Measurements from ENCODE around the gene EPN1.
A peak's percentile ranks its signal among the peaks of the same experiment; 100 is the strongest.

The EPN1 gene

GRCh38 chr19:55636723-55637122 lies 38.3 kb upstream of the EPN1 start:
- no peak for DNase-seq (ENCODE audit: extremely low spot score)
- POLR2A ChIA-PET = interaction anchor here (0.8 to 2.7 kb wide), 4 partner anchors 11 to 49 kb away, joined by 4 to 8 read pairs (median 4); partner anchors contain the start of genes CCDC106 and U2AF2
- TF ChIP-seq, protein P1, sequence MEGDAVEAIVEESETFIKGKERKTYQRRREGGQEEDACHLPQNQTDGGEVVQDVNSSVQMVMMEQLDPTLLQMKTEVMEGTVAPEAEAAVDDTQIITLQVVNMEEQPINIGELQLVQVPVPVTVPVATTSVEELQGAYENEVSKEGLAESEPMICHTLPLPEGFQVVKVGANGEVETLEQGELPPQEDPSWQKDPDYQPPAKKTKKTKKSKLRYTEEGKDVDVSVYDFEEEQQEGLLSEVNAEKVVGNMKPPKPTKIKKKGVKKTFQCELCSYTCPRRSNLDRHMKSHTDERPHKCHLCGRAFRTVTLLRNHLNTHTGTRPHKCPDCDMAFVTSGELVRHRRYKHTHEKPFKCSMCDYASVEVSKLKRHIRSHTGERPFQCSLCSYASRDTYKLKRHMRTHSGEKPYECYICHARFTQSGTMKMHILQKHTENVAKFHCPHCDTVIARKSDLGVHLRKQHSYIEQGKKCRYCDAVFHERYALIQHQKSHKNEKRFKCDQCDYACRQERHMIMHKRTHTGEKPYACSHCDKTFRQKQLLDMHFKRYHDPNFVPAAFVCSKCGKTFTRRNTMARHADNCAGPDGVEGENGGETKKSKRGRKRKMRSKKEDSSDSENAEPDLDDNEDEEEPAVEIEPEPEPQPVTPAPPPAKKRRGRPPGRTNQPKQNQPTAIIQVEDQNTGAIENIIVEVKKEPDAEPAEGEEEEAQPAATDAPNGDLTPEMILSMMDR (IDR thresholded peaks at IDR 0.05; ENCODE audit: control extremely low read depth, extremely low read depth, low read depth, missing control alignments) = no peak
- CTCF ChIA-PET = interaction anchor here (0.9 to 9.0 kb wide), 10 partner anchors 10 to 673 kb away, joined by 3 to 84 read pairs (median 4); partner anchors contain the start of genes CCDC106, U2AF2 and ZNF784

DNA sequence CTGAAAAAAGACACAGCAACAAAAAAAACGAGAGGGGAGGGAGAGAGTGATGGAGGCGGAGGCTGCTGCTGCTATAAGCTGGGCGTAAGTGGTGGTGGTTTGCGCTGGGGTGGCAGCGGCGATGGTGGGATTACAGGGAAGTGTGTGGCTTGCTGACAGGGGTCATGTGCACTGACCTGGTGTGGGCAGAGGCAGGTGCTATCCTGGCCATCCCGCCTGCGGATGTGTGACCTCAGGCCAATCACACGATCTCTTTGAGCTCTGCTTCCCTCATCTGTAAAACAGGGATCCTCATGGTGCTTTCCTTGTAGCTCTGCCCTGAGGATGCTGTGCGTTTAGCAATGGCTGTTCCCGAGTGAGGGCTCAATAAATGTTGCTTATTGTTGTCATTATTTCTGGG lies 37.5 kb upstream of the EPN1 start:
- ChIA-PET CTCF (interaction anchor here (0.7 to 9.0 kb wide), 10 partner anchors 10 to 672 kb away, joined by 3 to 84 read pairs (median 4); partner anchors contain the start of genes CCDC106, NAT14, U2AF2 and ZNF865), POLR2A (interaction anchor here (0.7 to 2.7 kb wide), 5 partner anchors 10 to 172 kb away, joined by 3 to 8 read pairs (median 4); partner anchors contain the start of gene CCDC106)
- TF ChIP-seq, protein P1 (IDR thresholded peaks at IDR 0.05; ENCODE audit: control extremely low read depth, extremely low read depth, low read depth, missing control alignments) = no peak
- no peak for DNase-seq (ENCODE audit: extremely low spot score)

- no peak for DNase-seq (ENCODE audit: extremely low spot score)
- ChIA-PET CTCF (interaction anchor here (1.3 to 9.0 kb wide), 6 partner anchors 8 to 694 kb away, joined by 3 to 84 read pairs (median 4); partner anchors contain the start of genes CCDC106 and U2AF2), POLR2A (interaction anchor here (0.6 kb wide), 1 partner anchor 16 kb away, joined by 7 read pairs; no protein-coding TSS in a partner anchor)
- TF ChIP-seq, protein P1 (IDR thresholded peaks at IDR 0.05; ENCODE audit: control extremely low read depth, extremely low read depth, low read depth, missing control alignments) = peak; percentile 43
Observed at GRCh38 chr19:55638864-55639359, 36.1 kb upstream of the EPN1 start.

- CTCF ChIA-PET = interaction anchor here (0.6 to 2.2 kb wide), 3 partner anchors 14 to 499 kb away, joined by 3 to 10 read pairs (median 3); partner anchors contain the start of gene U2AF2
- POLR2A ChIA-PET = interaction anchor here (0.6 kb wide), 1 partner anchor 238 kb away, joined by 4 read pairs; no protein-coding TSS in a partner anchor
- TF ChIP-seq, protein P1 (IDR thresholded peaks at IDR 0.05; ENCODE audit: control extremely low read depth, extremely low read depth, low read depth, missing control alignments) = peak; percentile 68
- peak; percentile 60 for DNase-seq (ENCODE audit: extremely low spot score)
Observed at GRCh38 chr19:55640043-55640576, 34.9 kb upstream of the EPN1 start.

- DNase-seq (ENCODE audit: extremely low spot score) = peak; percentile 73
- POLR2A ChIA-PET = interaction anchor here (0.6 to 0.7 kb wide), 2 partner anchors 238 to 673 kb away, joined by 4 read pairs; no protein-coding TSS in a partner anchor
- TF ChIP-seq, protein P1 (IDR thresholded peaks at IDR 0.05; ENCODE audit: control extremely low read depth, extremely low read depth, low read depth, missing control alignments) = no peak
- CTCF ChIA-PET = interaction anchor here (0.6 to 2.2 kb wide), 2 partner anchors 14 to 500 kb away, joined by 3 to 10 read pairs; partner anchors contain the start of gene U2AF2
Observed at GRCh38 chr19:55640577-55641425, 34.2 kb upstream of the EPN1 start, which contains the start of gene ZNF580. TSS of gene ZNF580 (plus strand) at chr19:55641002. CDS start at chr19:55642509, 1,507 bp downstream.
